Measurements from ENCODE around the gene GAB2.

DNA sequence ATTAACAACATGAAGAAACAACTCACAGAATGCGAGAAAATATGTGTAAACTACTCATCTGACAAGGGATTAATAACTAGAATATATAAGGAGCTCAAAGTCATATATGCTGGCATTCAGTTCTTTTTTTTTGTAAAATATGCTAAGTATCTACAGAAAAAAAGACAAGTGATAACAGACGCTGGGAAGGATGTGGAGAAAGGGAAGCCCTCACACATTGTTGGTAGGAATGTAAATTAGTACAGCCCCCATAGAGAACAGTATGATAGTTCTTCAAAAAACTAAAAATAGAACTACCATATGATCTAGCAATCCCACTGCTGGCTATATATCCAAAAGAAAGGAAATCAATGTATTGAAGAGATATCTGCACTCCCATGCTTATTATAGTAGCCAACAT, 13.8 kb downstream of the GAB2 start:
- TF ChIP-seq, protein P1, sequence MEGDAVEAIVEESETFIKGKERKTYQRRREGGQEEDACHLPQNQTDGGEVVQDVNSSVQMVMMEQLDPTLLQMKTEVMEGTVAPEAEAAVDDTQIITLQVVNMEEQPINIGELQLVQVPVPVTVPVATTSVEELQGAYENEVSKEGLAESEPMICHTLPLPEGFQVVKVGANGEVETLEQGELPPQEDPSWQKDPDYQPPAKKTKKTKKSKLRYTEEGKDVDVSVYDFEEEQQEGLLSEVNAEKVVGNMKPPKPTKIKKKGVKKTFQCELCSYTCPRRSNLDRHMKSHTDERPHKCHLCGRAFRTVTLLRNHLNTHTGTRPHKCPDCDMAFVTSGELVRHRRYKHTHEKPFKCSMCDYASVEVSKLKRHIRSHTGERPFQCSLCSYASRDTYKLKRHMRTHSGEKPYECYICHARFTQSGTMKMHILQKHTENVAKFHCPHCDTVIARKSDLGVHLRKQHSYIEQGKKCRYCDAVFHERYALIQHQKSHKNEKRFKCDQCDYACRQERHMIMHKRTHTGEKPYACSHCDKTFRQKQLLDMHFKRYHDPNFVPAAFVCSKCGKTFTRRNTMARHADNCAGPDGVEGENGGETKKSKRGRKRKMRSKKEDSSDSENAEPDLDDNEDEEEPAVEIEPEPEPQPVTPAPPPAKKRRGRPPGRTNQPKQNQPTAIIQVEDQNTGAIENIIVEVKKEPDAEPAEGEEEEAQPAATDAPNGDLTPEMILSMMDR (IDR thresholded peaks at IDR 0.05; ENCODE audit: borderline replicate concordance, extremely low read depth, low read length, poor library complexity, severe bottlenecking), result no peak
- no peak for TF ChIP-seq EZH2 (IDR thresholded peaks at IDR 0.05; ENCODE audit: borderline replicate concordance, low read depth, low read length, severe bottlenecking)

All from DND-41 (cell line).